ENCODE results near the gene INCA1. TPM values are rescaled to one million over a fixed set of nuclear protein-coding genes. Genes with fewer than 3 reads are reported as not detected.

The INCA1 gene
- total RNA-seq, 4 donors from 2014 or later = 0.73 to 1.4 (median 1.2) TPM

GRCh38 chr17:5023588-5024147, 26.3 kb upstream of the INCA1 start:
- DNase-seq (ENCODE audit: low spot score in 2 of 2) = no peak
- Histone ChIP-seq H3K27ac (no peak overlapping the region), H3K36me3 (peaks cover 53% of the 10 kb centered on the region), H3K4me1 (peaks cover 12% of the 10 kb centered on the region), H3K4me3 (no peak overlapping the region), H3K27me3 (no peaks in the 10 kb centered on the region), H3K9me3 (no peaks in the 10 kb centered on the region)
- TF ChIP-seq POLR2AphosphoS5 (IDR thresholded peaks at IDR 0.05) (no peak), POLR2A (IDR thresholded peaks at IDR 0.05) (no peak), CTCF (IDR thresholded peaks at IDR 0.05) (no peak), EP300 (IDR thresholded peaks at IDR 0.05) (no peak)
- WGBS = 88% methylated on average over 3 of the region's 29 CpGs

GRCh38 chr17:5022171-5022711, 24.9 kb upstream of the INCA1 start:
- WGBS = 91% methylated on average over 21 of the region's 30 CpGs
- Histone ChIP-seq H3K36me3 (peaks cover 65% of the 10 kb centered on the region), H3K4me1 (peaks cover 12% of the 10 kb centered on the region), H3K27me3 (no peaks in the 10 kb centered on the region), H3K9me3 (no peaks in the 10 kb centered on the region), H3K4me3 (no peak overlapping the region), H3K27ac (no peak overlapping the region)
- DNase-seq (ENCODE audit: low spot score in 2 of 2) = no peak
- TF ChIP-seq POLR2A (IDR thresholded peaks at IDR 0.05) = no peak
- no peak for TF ChIP-seq POLR2AphosphoS5 (IDR thresholded peaks at IDR 0.05)
- no peak for TF ChIP-seq EP300 (IDR thresholded peaks at IDR 0.05)
- no peak for TF ChIP-seq CTCF (IDR thresholded peaks at IDR 0.05)

- peaks cover 74% of the 10 kb centered on the region for H3K36me3 ChIP-seq
- no peak overlapping the region for H3K27ac ChIP-seq
- no peak for TF ChIP-seq CTCF (IDR thresholded peaks at IDR 0.05)
- no peak for TF ChIP-seq POLR2AphosphoS5 (IDR thresholded peaks at IDR 0.05)
- TF ChIP-seq EP300 (IDR thresholded peaks at IDR 0.05) = no peak
- TF ChIP-seq POLR2A (IDR thresholded peaks at IDR 0.05) = no peak
- H3K27me3 ChIP-seq = no peaks in the 10 kb centered on the region
- no peak for DNase-seq (ENCODE audit: low spot score in 2 of 2)
- no peaks in the 10 kb centered on the region for H3K9me3 ChIP-seq
- no peak overlapping the region for H3K4me3 ChIP-seq
- WGBS = 82% methylated on average over 15 of the region's 20 CpGs
- H3K4me1 ChIP-seq = peaks cover 6% of the 10 kb centered on the region
These were observed 23.2 kb upstream of the INCA1 start for GRCh38 chr17:5020502-5021023.

GRCh38 chr17:5019475-5019956, 22.2 kb upstream of the INCA1 start:
- peaks cover 82% of the 10 kb centered on the region for H3K36me3 ChIP-seq
- H3K4me3 ChIP-seq = no peak overlapping the region
- no peak overlapping the region for H3K27ac ChIP-seq
- no peaks in the 10 kb centered on the region for H3K27me3 ChIP-seq
- DNase-seq (ENCODE audit: low spot score in 2 of 2) = no peak
- TF ChIP-seq POLR2AphosphoS5 (IDR thresholded peaks at IDR 0.05) = no peak
- no peak for TF ChIP-seq POLR2A (IDR thresholded peaks at IDR 0.05)
- no peak for TF ChIP-seq CTCF (IDR thresholded peaks at IDR 0.05)
- TF ChIP-seq EP300 (IDR thresholded peaks at IDR 0.05) = no peak
- no peaks in the 10 kb centered on the region for H3K4me1 ChIP-seq
- no peaks in the 10 kb centered on the region for H3K9me3 ChIP-seq
- 17% methylated on average over 1 of the region's 1 CpG for WGBS

- Histone ChIP-seq H3K4me3 (no peak overlapping the region), H3K4me1 (no peaks in the 10 kb centered on the region), H3K27ac (no peak overlapping the region), H3K36me3 (peaks cover 74% of the 10 kb centered on the region), H3K9me3 (no peaks in the 10 kb centered on the region), H3K27me3 (no peaks in the 10 kb centered on the region)
- no peak for DNase-seq (ENCODE audit: low spot score in 2 of 2)
- 92% methylated on average over 4 of the region's 4 CpGs for WGBS
- TF ChIP-seq EP300 (IDR thresholded peaks at IDR 0.05) (no peak), POLR2AphosphoS5 (IDR thresholded peaks at IDR 0.05) (no peak), POLR2A (IDR thresholded peaks at IDR 0.05) (no peak), CTCF (IDR thresholded peaks at IDR 0.05) (no peak)
These were observed 17.0 kb upstream of the INCA1 start for GRCh38 chr17:5014357-5014756.

All from suprapubic skin (tissue), 4 donors.